Erythroblast (primary cell): ENCODE data around the gene CPSF6.

ENCODE experiments used
- GATA1 ChIP-seq: IDR thresholded peaks from 2 replicates; pipeline ENCODE4 v1.6.1; 2011; ENCODE audit warnings: low read depth, mild to moderate bottlenecking, control low read depth, low read length, moderate library complexity
- POLR2A ChIP-seq: IDR thresholded peaks from 2 replicates; pipeline ENCODE4 v1.6.1; 2011; ENCODE audit warnings: mild to moderate bottlenecking, low read length

DNA sequence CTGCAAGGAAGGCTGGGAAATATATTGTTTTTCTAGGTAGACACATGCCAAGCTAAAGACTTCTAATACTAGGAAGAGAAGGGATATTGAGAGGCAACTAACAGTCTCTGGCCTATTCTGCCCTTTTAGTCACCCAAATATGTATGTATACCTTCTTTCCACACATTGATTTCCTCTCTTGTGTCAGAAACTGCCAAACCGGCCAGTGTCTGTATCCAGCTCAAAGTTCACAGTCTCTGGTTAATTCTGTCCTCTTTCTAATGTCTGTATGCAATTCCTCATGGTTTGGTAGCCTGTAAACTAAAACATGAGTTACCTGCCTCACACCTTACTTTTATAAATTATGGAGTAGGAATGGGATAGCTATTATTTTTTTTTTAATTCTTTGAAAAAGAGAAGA, 25.2 kb upstream of the CPSF6 start:
- TF ChIP-seq POLR2A, result no peak
- no peak for TF ChIP-seq GATA1
